HEK293 (cell line): ENCODE results near the gene IFI27L2.

Source experiments
- CTCF ChIP-seq: fragments of 450-650 bp; formaldehyde crosslinking; IDR thresholded peaks from 2 replicates; pipeline ENCODE4 v1.5.1; 2016; ENCODE audit warnings: missing biosample characterization, missing genetic modification characterization
- REST ChIP-seq: fragments of 450-650 bp; formaldehyde crosslinking; IDR thresholded peaks from 2 replicates; pipeline ENCODE4 v1.5.1; 2016; ENCODE audit warnings: missing biosample characterization, missing genetic modification characterization
- SALL2 ChIP-seq: fragments of 450-650 bp; formaldehyde crosslinking; IDR thresholded peaks from 2 replicates; pipeline ENCODE4 v1.5.0; 2017; ENCODE audit warnings: missing biosample characterization, mild to moderate bottlenecking, missing genetic modification characterization, borderline replicate concordance
- ZBTB8A ChIP-seq: fragments of 450-650 bp; formaldehyde crosslinking; IDR thresholded peaks from 2 replicates; pipeline ENCODE4 v1.5.1; 2016; ENCODE audit warnings: missing biosample characterization, missing genetic modification characterization
- ZNF138 ChIP-seq: fragments of 450-650 bp; formaldehyde crosslinking; IDR thresholded peaks from 2 replicates; pipeline ENCODE4 v1.5.1; 2016; ENCODE audit warnings: missing biosample characterization, missing genetic modification characterization, borderline replicate concordance
- ZNF24 ChIP-seq: fragments of 450-650 bp; formaldehyde crosslinking; IDR thresholded peaks from 2 replicates; pipeline ENCODE4 v1.5.1; 2016; ENCODE audit warnings: missing biosample characterization, missing genetic modification characterization
- ZNF266 ChIP-seq: fragments of 450-650 bp; formaldehyde crosslinking; IDR thresholded peaks from 2 replicates; pipeline ENCODE4 v1.5.1; 2016; ENCODE audit warnings: missing biosample characterization, missing genetic modification characterization, low read depth
- ZNF610 ChIP-seq: fragments of 450-650 bp; formaldehyde crosslinking; IDR thresholded peaks from 2 replicates; pipeline ENCODE4 v1.5.1; 2016; ENCODE audit warnings: missing biosample characterization, missing genetic modification characterization, borderline replicate concordance
- ZNF629 ChIP-seq: fragments of 450-650 bp; formaldehyde crosslinking; IDR thresholded peaks from 2 replicates; pipeline ENCODE4 v1.5.1; 2017; ENCODE audit warnings: missing biosample characterization, missing genetic modification characterization
- ZNF639 ChIP-seq: fragments of 450-650 bp; formaldehyde crosslinking; IDR thresholded peaks from 2 replicates; pipeline ENCODE4 v1.5.1; 2016; ENCODE audit warnings: missing biosample characterization, missing genetic modification characterization
- ZNF654 ChIP-seq: fragments of 450-650 bp; formaldehyde crosslinking; IDR thresholded peaks from 2 replicates; pipeline ENCODE4 v1.5.1; 2016; ENCODE audit warnings: low read depth, missing biosample characterization, missing genetic modification characterization

GRCh38 chr14:94172545-94172944 is 43.1 kb upstream of the IFI27L2 start:
- TF ChIP-seq CTCF (tag by site-specific recombination) = no peak
- no peak for TF ChIP-seq SALL2 (tag by site-specific recombination)
- TF ChIP-seq ZNF24 = no peak
- no peak for TF ChIP-seq ZBTB8A (tag by site-specific recombination)
- TF ChIP-seq ZNF654 (tag by site-specific recombination) = no peak
- TF ChIP-seq ZNF639 = no peak
- no peak for TF ChIP-seq ZNF610 (tag by site-specific recombination)
- no peak for TF ChIP-seq REST (tag by site-specific recombination)
- TF ChIP-seq ZNF629 = no peak
- no peak for TF ChIP-seq ZNF138 (tag by site-specific recombination)
- TF ChIP-seq ZNF266 (tag by site-specific recombination) = no peak
